ENCODE measurements around the gene GGA1. TPM values are rescaled to one million over a fixed set of nuclear protein-coding genes. Genes with fewer than 3 reads are reported as not detected.

The GGA1 gene
- 69.4 TPM for polyA plus RNA-seq (ENCODE audit: insufficient read length)
- long read RNA-seq, donor 1, transcript GGA1-222 (3 exons, 1,384 nt) = major isoform, 6 of 27 reads
- long read RNA-seq, donor 1, transcript GGA1-216 (4 exons, 790 nt) = minor isoform, 5 of 27 reads
- long read RNA-seq, donor 1, partial matches to known transcripts = 14 of 27 reads
- long read RNA-seq, donor 1, other reads (novel, unspliced or antisense) = 0 of 27 reads
- long read RNA-seq, donor 2, transcript GGA1-216 (4 exons, 790 nt) = major isoform, 8 of 13 reads
- long read RNA-seq, donor 2, partial matches to known transcripts = 0 of 13 reads
- long read RNA-seq, donor 2, other reads (novel, unspliced or antisense) = 0 of 13 reads
- long read RNA-seq, donor 3, partial matches to known transcripts = 5 of 10 reads
- long read RNA-seq, donor 3, other reads (novel, unspliced or antisense) = 0 of 10 reads
- long read RNA-seq, donor 4, partial matches to known transcripts = 0 of 1 reads
- long read RNA-seq, donor 4, other reads (novel, unspliced or antisense) = 0 of 1 reads
- long read RNA-seq, donor 5, partial matches to known transcripts = 10 of 15 reads
- long read RNA-seq, donor 5, other reads (novel, unspliced or antisense) = 0 of 15 reads
- long read RNA-seq, donor 6, transcript GGA1-216 (4 exons, 790 nt) = major isoform, 5 of 10 reads
- long read RNA-seq, donor 6, partial matches to known transcripts = 5 of 10 reads
- long read RNA-seq, donor 6, other reads (novel, unspliced or antisense) = 0 of 10 reads
- long read RNA-seq, donor 7, transcript GGA1-222 (3 exons, 1,384 nt) = minor isoform, 5 of 30 reads
- long read RNA-seq, donor 7, transcript GGA1-216 (4 exons, 790 nt) = major isoform, 6 of 30 reads
- long read RNA-seq, donor 7, partial matches to known transcripts = 15 of 30 reads
- long read RNA-seq, donor 7, other reads (novel, unspliced or antisense) = 0 of 30 reads
- long read RNA-seq, donor 8, partial matches to known transcripts = 0 of 8 reads
- long read RNA-seq, donor 8, other reads (novel, unspliced or antisense) = 0 of 8 reads

- DNase-seq = peak; percentile 95
Observed at GRCh38 chr22:37608477-37609239, at the start of gene GGA1. GGA1 (plus strand) TSS chr22:37608834; CDS start chr22:37608861, 27 bp downstream.

GRCh38 chr22:37559521-37559900 is 49.1 kb upstream of the GGA1 start:
- no peak for DNase-seq

- no peak for DNase-seq
Observed at GRCh38 chr22:37559901-37560607, 48.6 kb upstream of the GGA1 start, which contains the start of gene CDC42EP1. CDC42EP1 (plus strand) TSS chr22:37560480; CDS start chr22:37566350, 5,870 bp downstream.

- no peak for DNase-seq
Observed at GRCh38 chr22:37560608-37561211, 47.9 kb upstream of the GGA1 start.

- DNase-seq = peak; percentile 94
Observed at GRCh38 chr22:37561212-37562048, 47.2 kb upstream of the GGA1 start.

- no peak for DNase-seq
Observed at GRCh38 chr22:37562049-37562875, 46.4 kb upstream of the GGA1 start.

GRCh38 chr22:37563153-37564081 is 45.2 kb upstream of the GGA1 start:
- DNase-seq = no peak

- DNase-seq = no peak
Observed at GRCh38 chr22:37564111-37564711, 44.4 kb upstream of the GGA1 start.

GRCh38 chr22:37565830-37566229 is 42.8 kb upstream of the GGA1 start:
- DNase-seq = no peak

GRCh38 chr22:37566329-37566837 is 42.3 kb upstream of the GGA1 start:
- no peak for DNase-seq

GRCh38 chr22:37566903-37567798 is 41.5 kb upstream of the GGA1 start:
- DNase-seq = no peak

GRCh38 chr22:37568012-37568411 is 40.6 kb upstream of the GGA1 start:
- DNase-seq = no peak

GRCh38 chr22:37568448-37569008 is 40.1 kb upstream of the GGA1 start:
- no peak for DNase-seq

- no peak for DNase-seq
Observed at GRCh38 chr22:37569009-37569920, 39.4 kb upstream of the GGA1 start.

Data from left kidney (tissue), 8 donors.